Heart left ventricle (tissue), 13 donors: ENCODE data around the gene CBX2.

ENCODE experiments used
- CTCF ChIP-seq, 12 donors: fragments of 200-600 bp; sonication (generic) in 4 of 12; IDR thresholded peaks; one replicate each; pipeline versions ENCODE4 v1.5.0 to v1.8.0; 2018 to 2022; ENCODE audit warnings: antibody characterized with exemption in 12 of 12, mild to moderate bottlenecking in 5 of 12
- POLR2A ChIP-seq, 2 donors: fragments of 450-650 bp; IDR thresholded peaks; one replicate each; pipeline ENCODE4 v1.6.1; 2017; ENCODE audit warnings: antibody characterized with exemption in 2 of 2, mild to moderate bottlenecking in 2 of 2, moderate library complexity in 2 of 2
- donor health status: ischemic (EF 13 %, LVEDD 7.1; RV severe dilation, severe dysfunction).
- donor health status: DM: no; HTN: yes; CAD: no.
- donor health status: DM: no; HTN: no; CAD: no.
- donor health status: ischemic (EF 25% LVEDD 6.9; RV normal size, moderate dysfunction).
- donor health status: ischemic (EF 25% LVEDD 5.7; RV mildly dilated, moderate dysfunction).
- donor health status: ischemic (EF 35%, LVEDD 5.7; RV mildly dilated, moderate dysfunction).
- donor health status: nonischemic (EF 11% LVEDD 7.7; RV severe dilation, severe dysfunction).
- donor health status: DM: yes; HTN: yes; CAD: no.
- donor health status: PGD.
- donor health status: ischemic (EF 29% LVEDD 5.4; RV normal size, mild dysfunction).
- donor health status: nonischemic (EF 23%, LVEDD 6.1; RV moderate dilation, normal function).

GRCh38 chr17:79799174-79799537 lies 21.2 kb downstream of the CBX2 start:
- no peak for TF ChIP-seq POLR2A (IDR thresholded peaks at IDR 0.05)
- no peak for TF ChIP-seq CTCF (IDR thresholded peaks at IDR 0.05)
